GM10847 (cell line): ENCODE measurements around the gene HES6.

Experiments used
- POLR2A ChIP-seq: IDR thresholded peaks from 2 replicates; pipeline ENCODE4 v1.6.1; 2011; ENCODE audit not compliant: insufficient read length; ENCODE audit errors: extremely low read depth

HES6 gene

DNA sequence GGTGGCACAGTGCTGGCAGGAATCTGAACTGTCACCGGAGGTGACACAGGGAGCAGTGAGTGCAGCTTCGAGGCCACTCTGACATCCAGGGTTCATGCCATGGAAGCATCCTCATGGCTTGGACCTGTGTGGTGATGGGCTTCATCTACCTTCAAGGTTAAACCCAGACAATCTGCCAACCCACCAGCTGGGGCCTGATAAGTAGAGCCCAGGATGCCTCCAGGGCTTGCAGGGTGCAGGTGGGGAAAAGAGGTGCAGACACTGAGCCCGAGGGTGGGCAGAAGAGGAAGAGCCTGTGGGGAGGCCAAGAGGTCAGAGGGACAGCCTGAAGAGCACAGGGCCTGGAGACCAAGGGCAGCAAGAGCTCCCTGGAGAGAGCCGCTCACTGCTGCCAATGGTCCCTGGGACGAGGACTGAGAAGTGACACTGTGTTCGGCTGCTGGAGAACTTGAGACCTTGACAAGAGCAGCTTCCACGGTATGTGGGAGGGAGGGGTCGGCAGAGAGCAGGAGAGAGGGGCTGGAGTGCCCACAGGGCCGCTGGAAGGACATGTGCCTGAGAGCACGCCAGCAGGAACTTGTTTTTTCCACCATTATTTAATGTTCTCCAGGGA is 8.1 kb upstream of the HES6 start:
- TF ChIP-seq POLR2A = no peak

DNA sequence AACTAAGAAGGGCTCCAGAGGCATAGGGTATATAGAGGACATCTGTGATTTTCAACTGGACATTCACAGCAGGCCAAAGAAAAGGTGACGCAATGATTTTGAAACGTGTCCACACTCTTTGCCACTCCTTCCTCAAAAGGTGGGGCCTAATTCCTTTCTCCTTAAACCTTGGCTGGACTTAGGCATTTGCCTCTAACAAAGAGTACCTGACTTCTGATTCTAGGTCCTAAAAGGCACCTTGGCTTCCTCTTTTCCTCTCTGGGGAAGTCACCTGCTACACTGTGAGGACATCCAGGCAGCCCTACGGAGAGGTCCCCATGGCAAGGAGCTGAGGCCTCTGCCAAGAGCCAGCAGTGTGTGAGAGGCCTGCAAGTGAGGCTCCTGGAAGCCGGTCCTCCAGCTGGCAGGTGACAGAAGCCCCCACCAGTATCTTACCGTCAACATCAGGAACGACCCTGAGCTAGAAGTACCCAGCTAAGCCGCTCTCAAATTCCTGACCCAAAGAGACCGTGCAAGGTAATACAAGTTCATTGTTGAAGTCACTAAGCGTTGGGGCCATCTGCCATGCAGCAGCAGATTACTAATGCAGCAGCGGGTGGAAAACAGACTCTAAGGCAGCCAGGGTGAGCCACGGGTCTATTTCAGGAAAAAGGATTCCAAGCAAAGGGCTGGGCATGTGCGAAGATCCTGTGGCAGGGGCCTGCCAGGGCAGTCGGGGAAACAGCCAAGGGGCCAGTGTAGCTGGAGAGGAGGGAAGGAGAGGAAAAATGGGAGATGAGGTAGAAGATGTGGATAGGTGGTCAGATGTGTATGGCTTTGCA is 7.4 kb upstream of the HES6 start:
- no peak for TF ChIP-seq POLR2A

DNA sequence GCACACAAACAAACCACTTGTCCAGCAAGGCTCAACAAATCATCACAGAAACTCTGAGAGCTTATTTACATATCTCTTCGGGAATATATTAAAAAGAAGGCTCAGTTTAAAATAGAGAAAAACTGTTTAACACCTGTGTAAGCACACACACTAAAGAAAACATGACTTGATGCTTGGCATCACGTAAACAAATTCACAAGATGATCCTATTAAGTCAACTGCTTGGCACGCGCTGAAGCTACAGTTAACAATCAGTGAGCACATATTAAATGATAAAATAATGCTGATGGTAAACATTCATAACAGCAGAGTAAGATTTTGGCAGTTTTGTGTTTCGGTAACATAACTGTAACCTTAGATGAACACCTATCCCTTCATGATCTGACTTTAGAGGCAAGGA is 4.3 kb upstream of the HES6 start:
- no peak for TF ChIP-seq POLR2A

DNA sequence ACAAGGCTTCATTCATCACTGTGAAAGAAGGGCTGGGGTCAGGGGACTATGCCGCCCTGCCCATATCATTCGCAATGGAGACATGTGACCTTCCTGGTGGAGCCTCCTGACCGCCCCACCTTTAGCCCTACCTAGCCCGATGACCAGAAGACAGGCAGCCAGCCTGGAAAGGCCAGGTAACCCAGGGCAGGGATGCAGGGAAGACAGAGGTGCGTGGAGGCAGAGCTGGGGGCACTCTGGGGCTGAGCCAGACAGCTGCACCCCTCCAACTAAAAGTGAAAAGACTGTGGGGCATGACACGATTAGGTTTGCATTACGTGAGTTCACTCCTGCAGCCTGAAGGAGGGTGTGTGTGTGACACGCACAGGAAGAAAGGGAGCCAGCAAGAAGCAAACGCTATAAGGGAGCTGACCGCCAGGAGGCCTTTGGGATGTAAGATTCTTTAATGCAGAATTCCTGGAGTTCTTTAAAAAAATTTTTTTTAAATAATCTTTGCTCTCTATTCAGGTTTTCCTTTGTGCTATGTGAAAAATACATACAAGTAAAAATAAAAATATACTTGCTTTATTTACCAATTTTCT is 3.7 kb upstream of the HES6 start:
- no peak for TF ChIP-seq POLR2A

- no peak for TF ChIP-seq POLR2A
These were observed 3.1 kb upstream of the HES6 start for GRCh38 chr2:238242731-238243495.

DNA sequence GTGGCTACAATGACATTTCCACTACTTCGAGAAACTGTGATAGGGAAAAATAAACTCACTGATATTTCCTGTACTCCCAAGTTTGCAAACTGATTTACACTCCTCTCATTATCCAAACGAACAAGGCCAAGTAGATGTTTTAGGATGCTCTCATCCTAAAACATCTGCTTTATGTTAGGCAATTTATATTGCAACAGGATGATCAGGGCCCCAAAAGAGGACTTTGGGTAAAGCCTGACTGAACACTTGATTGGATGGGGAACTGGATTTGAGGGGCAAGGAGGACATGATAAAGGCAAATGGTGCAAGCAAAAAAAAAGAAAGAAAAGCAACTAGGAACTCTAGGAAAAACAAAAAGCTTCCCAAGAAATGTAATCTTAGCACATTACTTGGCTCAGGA is 2.1 kb upstream of the HES6 start:
- no peak for TF ChIP-seq POLR2A

DNA sequence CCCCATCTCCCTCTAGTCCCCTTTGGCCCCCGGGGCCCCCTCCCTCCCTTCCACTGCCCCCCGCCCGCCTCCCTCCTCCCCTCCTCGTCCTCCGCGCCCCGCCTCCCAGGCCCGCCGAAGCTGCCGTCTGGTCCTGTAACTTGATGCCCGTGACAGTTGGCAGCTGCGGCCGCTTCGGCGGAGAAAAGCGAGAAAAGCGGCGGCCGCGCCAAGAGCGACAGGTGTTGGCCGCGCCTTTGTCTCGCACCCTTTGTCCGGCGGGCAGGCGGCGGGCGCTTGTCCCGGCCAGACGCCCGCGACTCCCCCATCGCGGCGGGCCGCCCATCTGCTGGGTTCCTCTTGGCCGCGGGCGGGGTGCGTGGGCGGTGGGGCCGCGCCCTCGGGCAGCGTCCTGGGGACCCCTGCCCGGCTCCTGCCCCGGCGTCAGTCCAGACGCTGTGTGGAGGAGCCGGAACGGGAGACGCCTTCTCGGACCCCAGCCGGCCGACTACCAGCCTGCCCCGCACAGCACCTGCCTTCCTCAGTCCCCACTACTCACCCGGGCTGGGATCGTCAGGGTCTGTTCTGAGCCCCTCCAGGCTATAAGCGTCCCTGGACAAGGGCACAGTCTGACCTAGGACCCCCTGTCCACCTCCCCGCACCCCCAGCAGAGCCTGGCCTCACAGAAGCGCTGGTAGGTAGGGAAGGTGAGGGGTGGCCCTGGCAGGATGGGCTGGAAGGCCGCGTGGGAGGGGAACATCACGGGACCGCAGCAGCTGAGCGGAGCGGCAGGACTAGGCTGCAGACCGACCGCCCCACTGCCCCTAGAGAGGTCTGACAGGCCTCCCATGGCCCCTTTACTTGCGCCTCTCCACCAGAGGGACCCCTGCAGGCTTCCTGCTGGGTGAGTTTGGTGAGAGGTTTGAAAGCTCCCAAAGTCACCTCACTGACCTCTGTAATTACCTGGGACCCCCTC is 1.2 kb upstream of the HES6 start:
- no peak for TF ChIP-seq POLR2A

DNA sequence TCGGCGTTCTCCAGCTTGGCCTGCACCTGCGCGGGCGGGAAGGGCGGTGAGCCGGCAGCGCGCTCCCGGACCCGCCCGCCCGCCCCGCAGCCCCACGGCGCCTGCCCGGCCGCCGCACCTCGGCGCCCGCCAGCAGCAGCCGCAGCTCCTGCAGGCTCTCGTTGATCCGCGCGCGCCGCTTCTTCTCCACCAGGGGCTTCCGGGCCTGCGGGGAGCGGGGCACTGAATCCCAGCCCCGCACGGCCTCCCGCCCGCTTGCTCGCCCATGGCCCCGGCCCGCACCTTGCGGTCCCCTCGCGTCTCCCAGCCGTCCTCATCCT is 335 bp downstream of the HES6 start:
- no peak for TF ChIP-seq POLR2A

GRCh38 chr2:238238766-238239542 is 884 bp downstream of the HES6 start:
- no peak for TF ChIP-seq POLR2A

DNA sequence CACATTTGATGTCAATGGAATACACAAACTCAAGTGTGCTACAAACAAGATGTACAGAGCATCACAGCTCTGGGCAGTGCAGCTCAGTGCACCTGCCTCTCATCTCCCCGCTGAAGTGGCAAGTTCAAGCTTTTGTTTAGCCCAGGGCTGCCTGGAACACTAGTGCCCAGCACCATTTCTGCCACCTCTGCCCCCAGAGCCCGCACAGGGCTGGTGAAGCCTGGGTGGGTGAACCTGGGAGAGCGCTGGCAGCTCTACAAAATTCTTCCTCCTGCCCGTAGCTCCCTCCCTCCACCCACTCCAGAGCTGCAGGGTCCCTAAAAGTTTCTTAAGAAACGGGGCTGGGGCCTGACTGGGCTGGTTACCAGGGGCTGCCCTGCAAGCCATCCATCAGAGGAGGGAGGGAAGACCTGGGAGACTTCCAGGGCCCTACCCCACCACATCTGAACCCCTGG is 1.5 kb downstream of the HES6 start:
- no peak for TF ChIP-seq POLR2A

DNA sequence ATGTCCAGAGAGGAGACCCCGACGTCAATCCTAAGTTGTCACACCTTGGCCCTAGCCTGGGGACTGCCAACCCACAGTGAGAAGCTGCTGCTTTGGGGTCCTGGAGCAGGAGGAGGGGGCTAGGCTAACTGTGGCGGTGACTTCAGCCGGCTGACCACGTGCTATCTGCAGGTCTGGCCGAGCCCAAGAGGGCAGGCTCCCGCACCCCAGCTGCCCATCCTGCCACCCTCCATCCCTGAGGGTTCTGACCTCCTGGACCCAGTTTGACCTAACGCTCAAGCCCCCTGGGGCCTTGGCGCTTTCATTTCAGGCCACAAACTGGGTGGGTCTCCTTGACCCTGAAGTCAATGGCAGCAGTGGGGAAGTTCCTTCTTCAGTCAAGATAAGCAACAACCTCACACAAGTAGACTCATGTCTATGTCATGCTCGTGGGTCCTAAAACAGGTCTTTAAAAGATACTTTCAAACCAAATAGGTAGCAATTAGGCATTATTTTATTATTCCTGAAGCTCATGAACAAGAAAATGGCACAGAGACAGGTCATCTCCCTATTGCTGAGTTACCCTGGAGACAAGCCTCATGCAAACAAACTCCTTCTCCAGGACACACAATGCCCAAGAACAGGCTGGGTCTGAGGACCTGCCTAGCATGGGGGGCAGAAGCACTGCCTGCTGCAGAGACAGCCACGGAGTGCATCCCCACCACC is 2.3 kb downstream of the HES6 start:
- TF ChIP-seq POLR2A = no peak

- no peak for TF ChIP-seq POLR2A
These were observed 3.3 kb downstream of the HES6 start for GRCh38 chr2:238236571-238236970.

DNA sequence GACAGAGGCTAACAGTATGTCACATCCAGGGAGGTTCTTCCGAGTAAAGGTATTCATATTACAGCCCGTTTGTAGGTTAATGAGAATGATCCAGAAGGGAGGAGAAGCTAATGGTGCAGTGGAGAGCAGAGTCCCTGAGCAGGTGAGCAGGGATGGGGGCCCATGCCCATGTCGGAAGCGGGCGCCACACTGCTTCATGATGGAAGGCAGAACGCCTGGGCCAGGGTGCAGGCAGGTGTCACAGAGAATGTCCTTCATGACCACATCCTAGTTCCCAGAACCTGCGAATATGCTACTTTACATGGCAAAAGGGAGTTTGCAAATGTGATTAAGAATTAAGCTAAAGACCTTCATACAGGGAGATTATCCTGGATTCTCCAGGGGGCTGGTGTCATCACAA is 4.0 kb downstream of the HES6 start:
- TF ChIP-seq POLR2A = no peak
